HTERT RPE-1 (cell line): Measurements from ENCODE around the gene KSR2.
"Not testable (repeated sequence)": the region's sequence is repeated elsewhere in the genome, so short reads cannot be mapped to it uniquely, and the experiment has no call there.

Experiments
- in situ Hi-C: fragments of 300-500 bp; cut with MboI; formaldehyde crosslinking; loops from 4 replicates; pipeline ENCODE4 v1.14.3; 2020; ENCODE audit warnings: low sequenced_read_pairs

The KSR2 gene

GRCh38 chr12:117892441-117892840 is 76.3 kb downstream of the KSR2 start:
- in situ Hi-C loops: no loop called here

GRCh38 chr12:117891265-117891664 is 77.5 kb downstream of the KSR2 start:
- in situ Hi-C loops: not testable (repeated sequence)

- in situ Hi-C loops: no loop called here
Measured at GRCh38 chr12:117890644-117891043, 78.1 kb downstream of the KSR2 start.

- in situ Hi-C loops: no loop called here
Measured at GRCh38 chr12:117890137-117890536, 78.7 kb downstream of the KSR2 start.

- in situ Hi-C loops: no loop called here
Measured at GRCh38 chr12:117889098-117889497, 79.7 kb downstream of the KSR2 start.

GRCh38 chr12:117885211-117885610 is 83.6 kb downstream of the KSR2 start:
- in situ Hi-C loops: no loop called here

GRCh38 chr12:117884161-117884560 is 84.6 kb downstream of the KSR2 start:
- in situ Hi-C loops: no loop called here

- in situ Hi-C loops: no loop called here
Measured at GRCh38 chr12:117882603-117883184, 86.1 kb downstream of the KSR2 start.

GRCh38 chr12:117882181-117882580 is 86.6 kb downstream of the KSR2 start:
- in situ Hi-C loops: no loop called here

- in situ Hi-C loops: no loop called here
Measured at GRCh38 chr12:117881517-117881916, 87.3 kb downstream of the KSR2 start.

GRCh38 chr12:117878605-117879004 is 90.2 kb downstream of the KSR2 start:
- in situ Hi-C loops: no loop called here

- in situ Hi-C loops: no loop called here
Measured at GRCh38 chr12:117876436-117876816, 92.4 kb downstream of the KSR2 start.

GRCh38 chr12:117875744-117876435 is 92.9 kb downstream of the KSR2 start:
- in situ Hi-C loops: no loop called here

GRCh38 chr12:117874842-117875434 is 93.9 kb downstream of the KSR2 start:
- in situ Hi-C loops: no loop called here

GRCh38 chr12:117874198-117874597 is 94.6 kb downstream of the KSR2 start:
- in situ Hi-C loops: not testable (repeated sequence)

GRCh38 chr12:117872546-117873169 is 96.1 kb downstream of the KSR2 start:
- in situ Hi-C loops: no loop called here

GRCh38 chr12:117869551-117869950 is 99.2 kb downstream of the KSR2 start:
- in situ Hi-C loops: no loop called here

GRCh38 chr12:117867348-117867747 is 101.4 kb downstream of the KSR2 start:
- in situ Hi-C loops: no loop called here

GRCh38 chr12:117865505-117865904 is 103.3 kb downstream of the KSR2 start:
- in situ Hi-C loops: no loop called here

GRCh38 chr12:117863002-117863709 is 105.6 kb downstream of the KSR2 start:
- in situ Hi-C loops: no loop called here

GRCh38 chr12:117861691-117862090 is 107.1 kb downstream of the KSR2 start:
- in situ Hi-C loops: no loop called here
